ENCODE data around the gene HRC. TPM values are rescaled to one million over a fixed set of nuclear protein-coding genes. Genes with fewer than 3 reads are reported as not detected.

Gene HRC
- total RNA-seq, 4 donors from 2014 or later, result 0.47 to 1.0 (median 0.53) TPM; not detected in 1

- Histone ChIP-seq H3K27ac (peak within 1 kb of the TSS; percentile 96), H3K9me3 (no peaks in the 10 kb centered on the region), H3K36me3 (no peaks in the 10 kb centered on the region), H3K4me1 (peaks cover 45% of the 10 kb centered on the region), H3K27me3 (no peaks in the 10 kb centered on the region), H3K4me3 (peak within 1 kb of the TSS; percentile 87)
- 2% methylated on average over 21 of the region's 90 CpGs for WGBS
- DNase-seq (ENCODE audit: low spot score in 2 of 2), result no peak
- TF ChIP-seq CTCF (IDR thresholded peaks at IDR 0.05) (no peak), POLR2AphosphoS5 (IDR thresholded peaks at IDR 0.05) (no peak), EP300 (IDR thresholded peaks at IDR 0.05) (no peak)
These were observed 35.5 kb downstream of the HRC start, which contains the start of gene PPFIA3 for GRCh38 chr19:49119411-49120324. Gene PPFIA3, plus strand, starts transcription at chr19:49119544. Its CDS starts 8,330 bp downstream, at chr19:49127874.

GRCh38 chr19:49118565-49119410 lies 36.4 kb downstream of the HRC start, which contains the start of gene C19orf73:
Gene C19orf73, minus strand, starts transcription at chr19:49119143. Its CDS starts 121 bp downstream, at chr19:49119022.
- peak within 1 kb of the TSS; percentile 96 for H3K27ac ChIP-seq
- peaks cover 48% of the 10 kb centered on the region for H3K4me1 ChIP-seq
- DNase-seq (ENCODE audit: low spot score in 2 of 2), result peak; percentile 95 to 97
- no peaks in the 10 kb centered on the region for H3K27me3 ChIP-seq
- TF ChIP-seq CTCF (IDR thresholded peaks at IDR 0.05) (peak; percentile 16 to 34), POLR2A (IDR thresholded peaks at IDR 0.05) (peak; percentile 7 to 18), POLR2AphosphoS5 (IDR thresholded peaks at IDR 0.05) (peak in 2 of 3 donors; percentile 65 to 79), EP300 (IDR thresholded peaks at IDR 0.05) (no peak)
- H3K36me3 ChIP-seq, result no peaks in the 10 kb centered on the region
- no peaks in the 10 kb centered on the region for H3K9me3 ChIP-seq
- WGBS, result under 1% methylated on average over 23 of the region's 85 CpGs
- H3K4me3 ChIP-seq, result peak within 1 kb of the TSS; percentile 87

- H3K4me3 ChIP-seq, result peak overlapping the region; percentile 87
- TF ChIP-seq POLR2A (IDR thresholded peaks at IDR 0.05) (no peak), POLR2AphosphoS5 (IDR thresholded peaks at IDR 0.05) (no peak), EP300 (IDR thresholded peaks at IDR 0.05) (no peak), CTCF (IDR thresholded peaks at IDR 0.05) (no peak)
- WGBS, result 45% methylated on average over 15 of the region's 26 CpGs
- peaks cover 55% of the 10 kb centered on the region for H3K4me1 ChIP-seq
- peak overlapping the region; percentile 96 for H3K27ac ChIP-seq
- no peaks in the 10 kb centered on the region for H3K27me3 ChIP-seq
- no peaks in the 10 kb centered on the region for H3K9me3 ChIP-seq
- no peak for DNase-seq (ENCODE audit: low spot score in 2 of 2)
- no peaks in the 10 kb centered on the region for H3K36me3 ChIP-seq
These were observed 37.3 kb downstream of the HRC start for GRCh38 chr19:49117677-49118564.

- Histone ChIP-seq H3K27me3 (no peaks in the 10 kb centered on the region), H3K36me3 (no peaks in the 10 kb centered on the region), H3K27ac (no peak overlapping the region), H3K9me3 (no peaks in the 10 kb centered on the region), H3K4me3 (no peak overlapping the region), H3K4me1 (peaks cover 55% of the 10 kb centered on the region)
- 61% methylated on average over 1 of the region's 1 CpG for WGBS
- TF ChIP-seq POLR2AphosphoS5 (IDR thresholded peaks at IDR 0.05) (no peak), POLR2A (IDR thresholded peaks at IDR 0.05) (no peak), CTCF (IDR thresholded peaks at IDR 0.05) (no peak), EP300 (IDR thresholded peaks at IDR 0.05) (no peak)
- DNase-seq (ENCODE audit: low spot score in 2 of 2), result no peak
These were observed 38.7 kb downstream of the HRC start for GRCh38 chr19:49116544-49116943.

All from suprapubic skin (tissue), 4 donors.